PC-9 (cell line): ENCODE data around the gene FLT3. TPM values are rescaled to one million over a fixed set of nuclear protein-coding genes. Genes with fewer than 3 reads are reported as not detected.

ENCODE experiments used
- BruUV-seq: library from RNA; stranded (reverse); fragments of 400-500 nt; replicated peaks from 2 replicates; lab custom pipeline; 2021; lab: Mats Ljungman, UMichigan
- CTCF ChIA-PET: fragments of 300-600 bp; sonication (Branson Sonifier 250); formaldehyde crosslinking; loops from one replicate; lab custom pipeline; 2022; ENCODE audit warnings: antibody characterized with exemption; lab: Charles Lee
- POLR2A ChIA-PET: fragments of 300-600 bp; sonication (Branson Sonifier 250); formaldehyde crosslinking; loops from one replicate; lab custom pipeline; 2022; ENCODE audit warnings: antibody characterized with exemption; ENCODE audit not compliant: unreplicated experiment; lab: Charles Lee
- DNase-seq, 2 experiments: peaks; one replicate each; pipeline versions ENCODE4 v3.0.0 to v3.0.0-alpha.2; 2015 to 2022; ENCODE audit warnings: mixed read lengths in 1 of 2
- H2AFZ ChIP-seq: fragments of 200-600 bp; sonication (generic); 2 replicates; pipeline ENCODE4 v1.8.1; 2017; ENCODE audit warnings: antibody characterized with exemption
- H3F3A ChIP-seq: fragments of 200-600 bp; sonication (generic); 2 replicates; pipeline ENCODE4 v1.8.1; 2017; ENCODE audit warnings: antibody characterized with exemption, mild to moderate bottlenecking, low read depth; ENCODE audit not compliant: insufficient read depth
- H3K27ac ChIP-seq: fragments of 200-600 bp; sonication (generic); 2 replicates; pipeline ENCODE4 v1.6.1; 2016; ENCODE audit warnings: mixed run types
- H3K27me3 ChIP-seq: fragments of 200-600 bp; sonication (generic); 2 replicates; pipeline ENCODE4 v1.6.1; 2016; ENCODE audit warnings: low read depth, mixed run types; ENCODE audit not compliant: insufficient read depth
- H3K36me3 ChIP-seq: fragments of 200-600 bp; sonication (generic); 2 replicates; pipeline ENCODE4 v1.6.1; 2016; ENCODE audit warnings: low read depth, mixed run types
- H3K4me1 ChIP-seq: fragments of 200-600 bp; sonication (generic); replicated peaks from 2 replicates; pipeline ENCODE4 v1.6.1; 2016; ENCODE audit warnings: mixed run types; ENCODE audit not compliant: insufficient read depth
- H3K4me2 ChIP-seq: fragments of 200-600 bp; sonication (generic); 2 replicates; pipeline ENCODE4 v1.6.1; 2017; ENCODE audit warnings: mixed run types
- H3K4me3 ChIP-seq: fragments of 200-600 bp; sonication (generic); 2 replicates; pipeline ENCODE4 v1.6.1; 2016; ENCODE audit warnings: mixed run types
- H3K79me2 ChIP-seq: fragments of 200-600 bp; sonication (generic); 2 replicates; pipeline ENCODE4 v1.6.1; 2017; ENCODE audit warnings: low read depth, mixed run types
- H3K9me2 ChIP-seq: fragments of 200-600 bp; sonication (generic); 2 replicates; pipeline ENCODE4 v1.8.1; 2017; ENCODE audit warnings: mild to moderate bottlenecking; ENCODE audit not compliant: insufficient read depth
- H3K9me3 ChIP-seq: fragments of 200-600 bp; sonication (generic); 2 replicates; pipeline ENCODE4 v1.8.1; 2016; ENCODE audit warnings: low read depth; ENCODE audit not compliant: insufficient read depth
- H4K20me1 ChIP-seq: fragments of 200-600 bp; sonication (generic); 2 replicates; pipeline ENCODE4 v1.8.1; 2017; ENCODE audit not compliant: insufficient read depth
- EZH2 ChIP-seq: fragments of 200-600 bp; sonication (generic); IDR thresholded peaks from 2 replicates; pipeline ENCODE4 v1.8.0; 2017; ENCODE audit warnings: antibody characterized with exemption, low read depth
- intact Hi-C: fragments of 100-400 bp; cut with micrococcal nuclease; formaldehyde crosslinking; loops from one replicate; pipeline ENCODE4 v1.10.0; 2022; ENCODE audit not compliant: unreplicated experiment
- total RNA-seq: library from RNA; stranded (reverse); gene quantifications from 2 replicates; pipeline ENCODE4 v1.2.3, GENCODE V29; 2021
- TF ChIP-seq, protein P1 (sequence below): fragments of 200-600 bp; sonication (generic); conservative IDR thresholded peaks from 2 replicates; pipeline ENCODE4 v1.6.1; 2017; ENCODE audit warnings: mixed run types, antibody characterized with exemption, mild to moderate bottlenecking, moderate library complexity

The FLT3 gene
- total RNA-seq, 1 experiment from 2014 or later, result not detected

- H3K4me2 ChIP-seq, result no peak overlapping the region
- H3K9me3 ChIP-seq, result no peaks in the 10 kb centered on the region
- CTCF ChIA-PET, result no interaction called here
- H3K4me1 ChIP-seq, result peaks cover 40% of the 10 kb centered on the region
- H3K79me2 ChIP-seq, result no peaks in the 10 kb centered on the region
- BruUV-seq, result no TSS peak
- H3K9me2 ChIP-seq, result no peaks in the 10 kb centered on the region
- no peaks in the 10 kb centered on the region for H4K20me1 ChIP-seq
- POLR2A ChIA-PET, result no interaction called here
- H2AFZ ChIP-seq, result no peak overlapping the region
- DNase-seq, result no peak
- no peaks in the 10 kb centered on the region for H3F3A ChIP-seq
- no peaks in the 10 kb centered on the region for H3K36me3 ChIP-seq
- no peak overlapping the region for H3K27ac ChIP-seq
- no peak overlapping the region for H3K4me3 ChIP-seq
- peaks cover 13% of the 10 kb centered on the region for H3K27me3 ChIP-seq
- TF ChIP-seq, protein P1, sequence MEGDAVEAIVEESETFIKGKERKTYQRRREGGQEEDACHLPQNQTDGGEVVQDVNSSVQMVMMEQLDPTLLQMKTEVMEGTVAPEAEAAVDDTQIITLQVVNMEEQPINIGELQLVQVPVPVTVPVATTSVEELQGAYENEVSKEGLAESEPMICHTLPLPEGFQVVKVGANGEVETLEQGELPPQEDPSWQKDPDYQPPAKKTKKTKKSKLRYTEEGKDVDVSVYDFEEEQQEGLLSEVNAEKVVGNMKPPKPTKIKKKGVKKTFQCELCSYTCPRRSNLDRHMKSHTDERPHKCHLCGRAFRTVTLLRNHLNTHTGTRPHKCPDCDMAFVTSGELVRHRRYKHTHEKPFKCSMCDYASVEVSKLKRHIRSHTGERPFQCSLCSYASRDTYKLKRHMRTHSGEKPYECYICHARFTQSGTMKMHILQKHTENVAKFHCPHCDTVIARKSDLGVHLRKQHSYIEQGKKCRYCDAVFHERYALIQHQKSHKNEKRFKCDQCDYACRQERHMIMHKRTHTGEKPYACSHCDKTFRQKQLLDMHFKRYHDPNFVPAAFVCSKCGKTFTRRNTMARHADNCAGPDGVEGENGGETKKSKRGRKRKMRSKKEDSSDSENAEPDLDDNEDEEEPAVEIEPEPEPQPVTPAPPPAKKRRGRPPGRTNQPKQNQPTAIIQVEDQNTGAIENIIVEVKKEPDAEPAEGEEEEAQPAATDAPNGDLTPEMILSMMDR, result no peak
- TF ChIP-seq EZH2, result no peak
- intact Hi-C loops, result no loop called here
Observed at GRCh38 chr13:27963491-27963890, 136.9 kb downstream of the FLT3 start.

GRCh38 chr13:27962982-27963381 is 137.4 kb downstream of the FLT3 start:
- no TSS peak for BruUV-seq
- Histone ChIP-seq H3K9me2 (no peaks in the 10 kb centered on the region), H3K4me2 (no peak overlapping the region), H2AFZ (no peak overlapping the region), H3K9me3 (no peaks in the 10 kb centered on the region), H3K36me3 (no peaks in the 10 kb centered on the region), H3K4me3 (no peak overlapping the region), H3K4me1 (peaks cover 45% of the 10 kb centered on the region), H3F3A (0 out of 2 replicates have a peak, but pooled peaks cover 1% of the 10 kb centered on the region), H3K79me2 (no peaks in the 10 kb centered on the region), H3K27ac (no peak overlapping the region), H3K27me3 (peaks cover 13% of the 10 kb centered on the region), H4K20me1 (no peaks in the 10 kb centered on the region)
- DNase-seq, result no peak
- CTCF ChIA-PET, result no interaction called here
- intact Hi-C loops, result no loop called here
- no peak for TF ChIP-seq EZH2
- TF ChIP-seq, protein P1, result no peak
- POLR2A ChIA-PET, result no interaction called here

GRCh38 chr13:27962128-27962841 is 138.1 kb downstream of the FLT3 start:
- Histone ChIP-seq H3K27ac (no peak overlapping the region), H3K4me3 (no peak overlapping the region), H3K27me3 (peaks cover 8% of the 10 kb centered on the region), H3K4me1 (peaks cover 52% of the 10 kb centered on the region), H3K36me3 (no peaks in the 10 kb centered on the region), H3K79me2 (no peaks in the 10 kb centered on the region), H3K9me2 (no peaks in the 10 kb centered on the region), H3F3A (0 out of 2 replicates have a peak, but pooled peaks cover 8% of the 10 kb centered on the region), H3K4me2 (no peak overlapping the region), H2AFZ (no peak overlapping the region), H3K9me3 (no peaks in the 10 kb centered on the region), H4K20me1 (no peaks in the 10 kb centered on the region)
- ChIA-PET CTCF (no interaction called here), POLR2A (interaction anchor here (0.7 kb wide), 1 partner anchor 123 kb away, joined by 3 read pairs; no protein-coding TSS in a partner anchor)
- TF ChIP-seq, protein P1, result no peak
- TF ChIP-seq EZH2, result no peak
- no TSS peak for BruUV-seq
- DNase-seq, result no peak
- intact Hi-C loops, result no loop called here
